Fibroblast of lung (primary cell): ENCODE measurements around the gene MEIS2. TPM values are rescaled to one million over a fixed set of nuclear protein-coding genes. Genes with fewer than 3 reads are reported as not detected.
A peak's percentile ranks its signal among the peaks of the same experiment; 100 is the strongest.

Experiments used
- DNase-seq, 2 donors: peaks; one replicate each; pipeline versions ENCODE4 v3.0.0 to v3.0.0-alpha.2; 2010; ENCODE audit warnings: low read depth in 2 of 2
- H2AFZ ChIP-seq: 2 replicates; pipeline ENCODE4 v1.5.1; 2012; ENCODE audit warnings: low read length, control low read depth, inconsistent platforms
- H3K27ac ChIP-seq: 2 replicates; pipeline ENCODE4 v1.5.1; 2011; ENCODE audit warnings: low read length, control low read depth; ENCODE audit not compliant: insufficient read depth
- H3K27me3 ChIP-seq: 2 replicates; pipeline ENCODE4 v1.5.1; 2011; ENCODE audit warnings: mild to moderate bottlenecking, low read length; ENCODE audit not compliant: control insufficient read depth, insufficient read depth
- H3K36me3 ChIP-seq: 2 replicates; pipeline ENCODE4 v1.5.1; 2011; ENCODE audit warnings: low read length; ENCODE audit not compliant: control insufficient read depth, insufficient read depth
- H3K4me1 ChIP-seq: 2 replicates; pipeline ENCODE4 v1.5.1; 2011; ENCODE audit warnings: low read length; ENCODE audit not compliant: control insufficient read depth, insufficient read depth; ENCODE audit errors: extremely low read depth
- H3K4me2 ChIP-seq: 2 replicates; pipeline ENCODE4 v1.5.1; 2011; ENCODE audit warnings: low read length, control low read depth; ENCODE audit not compliant: insufficient read depth; ENCODE audit errors: extremely low read depth
- H3K4me3 ChIP-seq, 4 experiments: fragments of 200-600 bp in 1 of 4; sonication (generic) in 1 of 4; replicated peaks in 1 of 4; 2 replicates each; pipeline ENCODE4 v1.5.1; 2011 to 2016; ENCODE audit warnings: low read length in 4 of 4, low read depth in 3 of 4, mild to moderate bottlenecking in 3 of 4, control low read depth in 2 of 4, inconsistent platforms in 1 of 4, mixed read lengths in 1 of 4; ENCODE audit not compliant: insufficient read depth in 1 of 4; ENCODE audit errors: control extremely low read depth in 1 of 4
- H3K79me2 ChIP-seq: 2 replicates; pipeline ENCODE4 v1.5.1; 2012; ENCODE audit warnings: mild to moderate bottlenecking, low read length, inconsistent platforms; ENCODE audit not compliant: control insufficient read depth, insufficient read depth
- H3K9ac ChIP-seq: 2 replicates; pipeline ENCODE4 v1.5.1; 2011; ENCODE audit warnings: mild to moderate bottlenecking, low read length, control low read depth; ENCODE audit not compliant: insufficient read depth
- H3K9me3 ChIP-seq: 2 replicates; pipeline ENCODE4 v1.5.1; 2012; ENCODE audit warnings: low read depth, low read length; ENCODE audit not compliant: control insufficient read depth, insufficient read depth
- H4K20me1 ChIP-seq: 2 replicates; pipeline ENCODE4 v1.5.1; 2011; ENCODE audit warnings: low read length; ENCODE audit not compliant: control insufficient read depth, insufficient read depth; ENCODE audit errors: extremely low read depth
- CTCF ChIP-seq, 2 donors: IDR thresholded peaks in 1 of 2; conservative IDR thresholded peaks in 1 of 2; 1 replicate in 1 of 2; 2 replicates in 1 of 2; pipeline ENCODE4 v1.5.1; 2011 to 2012; ENCODE audit warnings: low read length in 2 of 2, control low read depth in 1 of 2, inconsistent platforms in 1 of 2, low read depth in 1 of 2, mild to moderate bottlenecking in 1 of 2
- EZH2 ChIP-seq: IDR thresholded peaks from 2 replicates; pipeline ENCODE4 v1.5.1; 2012; ENCODE audit warnings: low read length, control low read depth, mild to moderate bottlenecking; ENCODE audit errors: missing control alignments
- polyA plus RNA-seq, 2 donors: library from polyadenylated mRNA; depleted of rRNA in 1 of 2; stranded (reverse) in 1 of 2; unstranded in 1 of 2; fragments of >200 nt; gene quantifications; 2 replicates each; pipeline ENCODE4 v1.2.1, GENCODE V29; 2011 to 2012; ENCODE audit warnings: missing spikeins in 1 of 2
- total RNA-seq: library from RNA; depleted of rRNA; stranded (reverse); fragments of >200 nt; gene quantifications from 2 replicates; pipeline ENCODE4 v1.2.1, GENCODE V29; 2014

The MEIS2 gene
- total and polyA plus RNA-seq, 2 donors (not counting 1 experiment from before 2014, with no cell fraction given): 31.0 to 37.1 TPM

- Histone ChIP-seq H3K79me2 (no peaks in the 10 kb centered on the region), H3K27ac (no peak overlapping the region), H3K9me3 (no peaks in the 10 kb centered on the region), H3K9ac (no peak overlapping the region), H3K36me3 (no peaks in the 10 kb centered on the region), H4K20me1 (no peaks in the 10 kb centered on the region), H3K27me3 (no peaks in the 10 kb centered on the region), H2AFZ (no peak overlapping the region), H3K4me1 (peaks cover 5% of the 10 kb centered on the region), H3K4me3 (no peak overlapping the region), H3K4me2 (peak overlapping the region; percentile 72)
- no peak for DNase-seq
- TF ChIP-seq EZH2: no peak
Observed at GRCh38 chr15:36843822-36844221, 256.5 kb downstream of the MEIS2 start.

GRCh38 chr15:36841193-36841592 is 259.2 kb downstream of the MEIS2 start:
- no peaks in the 10 kb centered on the region for H3K27me3 ChIP-seq
- H3K79me2 ChIP-seq: no peaks in the 10 kb centered on the region
- TF ChIP-seq EZH2 (no peak), CTCF (conservative IDR thresholded peaks at IDR 0.05 in 1 of 2, IDR thresholded peaks at IDR 0.05 in 1 of 2; ENCODE audit: low read depth in 1 of 2, low read length in 2 of 2) (no peak)
- H4K20me1 ChIP-seq: no peaks in the 10 kb centered on the region
- no peak overlapping the region for H3K4me3 ChIP-seq
- H3K27ac ChIP-seq: no peak overlapping the region
- H3K4me1 ChIP-seq: peaks cover 5% of the 10 kb centered on the region
- H3K36me3 ChIP-seq: no peaks in the 10 kb centered on the region
- no peak overlapping the region for H2AFZ ChIP-seq
- H3K4me2 ChIP-seq: no peak overlapping the region
- H3K9ac ChIP-seq: no peak overlapping the region
- DNase-seq: no peak
- no peaks in the 10 kb centered on the region for H3K9me3 ChIP-seq
